Heart left ventricle (tissue), 13 donors: ENCODE data around the gene MTG1.

Source experiments
- CTCF ChIP-seq, 12 donors: fragments of 200-600 bp; sonication (generic) in 4 of 12; IDR thresholded peaks; one replicate each; pipeline versions ENCODE4 v1.5.0 to v1.8.0; 2018 to 2022; ENCODE audit warnings: antibody characterized with exemption in 12 of 12, mild to moderate bottlenecking in 5 of 12
- POLR2A ChIP-seq, 2 donors: fragments of 450-650 bp; IDR thresholded peaks; one replicate each; pipeline ENCODE4 v1.6.1; 2017; ENCODE audit warnings: antibody characterized with exemption in 2 of 2, mild to moderate bottlenecking in 2 of 2, moderate library complexity in 2 of 2
- donor health status: ischemic (EF 13 %, LVEDD 7.1; RV severe dilation, severe dysfunction).
- donor health status: DM: no; HTN: yes; CAD: no.
- donor health status: DM: no; HTN: no; CAD: no.
- donor health status: ischemic (EF 25% LVEDD 6.9; RV normal size, moderate dysfunction).
- donor health status: ischemic (EF 25% LVEDD 5.7; RV mildly dilated, moderate dysfunction).
- donor health status: ischemic (EF 35%, LVEDD 5.7; RV mildly dilated, moderate dysfunction).
- donor health status: nonischemic (EF 11% LVEDD 7.7; RV severe dilation, severe dysfunction).
- donor health status: DM: yes; HTN: yes; CAD: no.
- donor health status: PGD.
- donor health status: ischemic (EF 29% LVEDD 5.4; RV normal size, mild dysfunction).
- donor health status: nonischemic (EF 23%, LVEDD 6.1; RV moderate dilation, normal function).

- TF ChIP-seq CTCF (IDR thresholded peaks at IDR 0.05) = no peak
- TF ChIP-seq POLR2A (IDR thresholded peaks at IDR 0.05) = no peak
These were observed 9.8 kb downstream of the MTG1 start for GRCh38 chr10:133403784-133404183.
